ENCODE measurements around the gene ARL4A. TPM values are rescaled to one million over a fixed set of nuclear protein-coding genes. Genes with fewer than 3 reads are reported as not detected.
A peak's percentile ranks its signal among the peaks of the same experiment; 100 is the strongest.

The ARL4A gene
- total and polyA plus RNA-seq, 2 of the 13 experiments (the other 11 are each of a cell fraction or from before 2014, with no cell fraction given): 10.8 to 25.6 TPM

GRCh38 chr7:12686891-12687717 is at the start of gene ARL4A (continued):
- 0 out of 2 replicates have a peak, but pooled peaks have one; percentile 18 for TF ChIP-seq ZNF710 (CRISPR knock-in tag; IDR thresholded peaks at IDR 0.05; ENCODE audit: borderline replicate concordance)
- no peak; the same call in 1 of the 2 replicates for TF ChIP-seq ZNF556 (CRISPR knock-in tag; IDR thresholded peaks at IDR 0.05; ENCODE audit: borderline replicate concordance)
- no peak for TF ChIP-seq ONECUT2 (CRISPR knock-in tag; IDR thresholded peaks at IDR 0.05)
- no peak for TF ChIP-seq CC2D1A (CRISPR knock-in tag; IDR thresholded peaks at IDR 0.05)
- no peak for TF ChIP-seq NR2F6 (IDR thresholded peaks at IDR 0.05)
- no peak for TF ChIP-seq NR2F6 (CRISPR knock-in tag; IDR thresholded peaks at IDR 0.05)
- no peak; the same call in 1 of the 2 replicates for TF ChIP-seq REPIN1 (CRISPR knock-in tag; IDR thresholded peaks at IDR 0.05; ENCODE audit: borderline replicate concordance, low read depth)
- TF ChIP-seq ZNF841 (CRISPR knock-in tag; IDR thresholded peaks at IDR 0.05; ENCODE audit: borderline replicate concordance): no peak
- TF ChIP-seq ZNF567 (CRISPR knock-in tag; IDR thresholded peaks at IDR 0.05; ENCODE audit: borderline replicate concordance): no peak
- TF ChIP-seq ISX (CRISPR knock-in tag; conservative IDR thresholded peaks at IDR 0.05): no peak
- no peak for TF ChIP-seq JUN (CRISPR knock-in tag; IDR thresholded peaks at IDR 0.05)
- peak; percentile 50; the same call in 1 of the 2 replicates for TF ChIP-seq SMAD3 (CRISPR knock-in tag; IDR thresholded peaks at IDR 0.05)
- no peak for TF ChIP-seq BRCA1 (CRISPR knock-in tag; IDR thresholded peaks at IDR 0.05)
- no peak for TF ChIP-seq TBL1XR1 (IDR thresholded peaks at IDR 0.05; ENCODE audit: borderline replicate concordance, low read length, partially characterized antibody)
- TF ChIP-seq MBNL3 (CRISPR knock-in tag; conservative IDR thresholded peaks at IDR 0.05): no peak
- no peak; the same call in 1 of the 2 replicates for TF ChIP-seq GABPA (IDR thresholded peaks at IDR 0.05; ENCODE audit: low read depth, low read length)
- TF ChIP-seq GABPA (CRISPR knock-in tag; IDR thresholded peaks at IDR 0.05; ENCODE audit: low read depth): no peak
- no peak for TF ChIP-seq ZNF646 (CRISPR knock-in tag; IDR thresholded peaks at IDR 0.05)
- TF ChIP-seq ZFYVE20 (CRISPR knock-in tag; IDR thresholded peaks at IDR 0.05; ENCODE audit: borderline replicate concordance, low read depth): no peak
- peak; percentile 55; the same call in 1 of the 2 replicates for TF ChIP-seq ERF (CRISPR knock-in tag; IDR thresholded peaks at IDR 0.05)
- TF ChIP-seq ZNF33A (CRISPR knock-in tag; IDR thresholded peaks at IDR 0.05; ENCODE audit: borderline replicate concordance): no peak
- TF ChIP-seq ATF3 (CRISPR knock-in tag; IDR thresholded peaks at IDR 0.05): no peak
- no peak; the same call in 1 of the 2 replicates for TF ChIP-seq SMAD9 (CRISPR knock-in tag; IDR thresholded peaks at IDR 0.05)

Data from HepG2 (cell line).